ENCODE measurements around the gene SNTG2.
A peak's percentile ranks its signal among the peaks of the same experiment; 100 is the strongest.
"Not testable (repeated sequence)": the region's sequence is repeated elsewhere in the genome, so short reads cannot be mapped to it uniquely, and the experiment has no call there.

The SNTG2 gene

DNA sequence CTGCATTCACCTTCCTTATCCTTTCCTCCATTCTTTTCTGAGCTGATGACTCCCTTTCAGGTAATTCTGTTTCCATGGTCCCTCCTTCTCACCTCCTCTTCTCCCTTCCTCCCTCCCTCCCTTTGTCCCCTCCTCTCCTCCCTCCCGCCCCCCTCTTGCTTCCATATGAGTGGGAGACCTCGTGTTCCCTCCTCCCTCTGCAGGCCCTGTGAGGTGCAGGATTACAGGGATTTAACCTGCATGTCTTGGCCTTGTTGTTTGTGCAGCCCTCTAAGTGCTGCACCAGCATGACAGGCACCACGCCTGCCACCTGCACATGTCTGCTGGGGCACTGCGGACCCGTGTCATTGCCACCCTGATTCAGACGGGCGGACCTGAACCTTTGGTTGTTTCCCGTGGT is 103.1 kb downstream of the SNTG2 start:
- no peak for DNase-seq (ENCODE audit: low read depth)

DNA sequence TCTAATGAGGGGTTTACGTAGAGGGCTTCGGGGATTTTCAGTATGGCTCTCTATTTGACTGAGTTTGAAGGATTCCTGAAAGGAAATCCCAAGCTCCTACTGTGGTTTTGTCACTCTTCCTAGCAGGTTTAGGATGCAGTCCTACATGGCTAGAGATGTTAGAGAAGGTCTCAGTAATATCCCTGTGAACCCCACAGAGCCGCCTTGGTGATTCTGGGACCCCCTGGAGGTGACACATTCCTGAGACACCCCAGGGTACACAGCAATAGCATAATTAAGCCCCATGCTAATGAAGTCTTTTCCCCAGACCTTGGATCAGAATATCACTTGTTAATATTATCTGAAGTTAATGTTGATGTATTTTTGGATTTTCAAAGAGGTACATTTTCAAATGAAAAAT is 103.8 kb downstream of the SNTG2 start:
- DNase-seq (ENCODE audit: low read depth): no peak

DNA sequence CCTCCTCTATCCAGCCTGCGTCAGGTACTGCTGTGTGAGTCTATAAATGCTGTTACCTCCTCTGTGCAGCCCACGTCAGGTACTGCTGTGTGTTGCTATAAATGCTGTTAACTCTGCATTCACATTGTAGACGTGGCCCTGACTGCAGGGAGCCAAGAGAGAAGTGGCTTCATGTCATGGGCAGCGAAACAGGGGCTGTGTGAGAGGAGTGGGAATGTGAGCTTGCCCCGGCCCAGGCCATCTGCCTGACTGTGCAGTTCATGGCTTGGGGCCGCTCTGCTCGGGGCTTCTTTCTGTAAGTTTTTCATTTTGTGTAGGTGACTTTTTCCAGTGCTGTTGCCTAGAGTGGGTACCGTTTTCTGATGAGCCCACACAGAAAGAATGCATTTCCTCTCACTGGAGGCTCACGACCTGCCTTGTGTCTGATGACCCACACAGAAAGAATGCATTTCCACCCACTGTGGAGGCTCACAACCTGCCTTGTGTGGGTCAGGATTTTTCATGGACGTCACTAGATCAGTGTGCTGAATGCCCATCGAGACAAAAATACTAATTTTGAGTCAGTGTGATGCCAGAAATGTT is 104.5 kb downstream of the SNTG2 start:
- DNase-seq (ENCODE audit: low read depth): peak; percentile 70

DNA sequence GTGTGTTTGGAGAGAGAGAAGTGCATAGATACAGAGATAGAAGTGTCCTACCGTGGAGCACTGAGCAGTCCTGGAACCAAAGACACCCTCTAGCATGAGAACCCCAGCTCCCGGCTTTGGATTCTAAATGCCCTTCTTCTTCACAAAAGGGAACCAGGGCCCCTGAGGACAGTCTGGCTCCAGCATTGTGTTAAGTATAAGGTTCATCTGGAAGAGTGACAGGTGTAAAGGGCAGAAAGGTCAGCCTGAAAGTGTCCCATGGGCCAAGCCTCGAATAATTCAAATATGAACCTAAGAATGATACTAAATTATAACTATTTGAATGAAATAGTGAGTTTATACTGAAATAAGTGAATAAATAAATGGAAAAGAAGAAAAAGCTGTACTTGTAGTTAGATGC is 109.7 kb downstream of the SNTG2 start:
- no peak for DNase-seq (ENCODE audit: low read depth)

DNA sequence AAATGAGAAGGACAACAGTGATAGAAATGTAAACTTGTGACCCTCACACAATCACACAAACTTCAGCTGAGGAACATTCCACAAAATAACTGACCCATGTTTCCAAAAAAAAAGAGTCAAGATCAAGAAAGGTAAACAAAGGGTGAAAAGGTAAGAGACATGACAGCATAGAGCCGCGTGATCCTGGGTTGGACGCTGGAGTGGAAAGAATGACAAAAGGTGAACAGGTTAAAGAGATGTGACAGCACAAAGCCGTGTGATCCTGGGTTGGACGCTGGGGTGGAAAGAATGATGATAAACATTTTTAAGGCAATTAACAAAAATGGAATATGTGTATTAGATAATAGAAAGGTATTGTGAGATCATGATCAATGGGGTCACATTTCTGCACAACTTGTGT is 110.3 kb downstream of the SNTG2 start:
- no peak for DNase-seq (ENCODE audit: low read depth)

DNA sequence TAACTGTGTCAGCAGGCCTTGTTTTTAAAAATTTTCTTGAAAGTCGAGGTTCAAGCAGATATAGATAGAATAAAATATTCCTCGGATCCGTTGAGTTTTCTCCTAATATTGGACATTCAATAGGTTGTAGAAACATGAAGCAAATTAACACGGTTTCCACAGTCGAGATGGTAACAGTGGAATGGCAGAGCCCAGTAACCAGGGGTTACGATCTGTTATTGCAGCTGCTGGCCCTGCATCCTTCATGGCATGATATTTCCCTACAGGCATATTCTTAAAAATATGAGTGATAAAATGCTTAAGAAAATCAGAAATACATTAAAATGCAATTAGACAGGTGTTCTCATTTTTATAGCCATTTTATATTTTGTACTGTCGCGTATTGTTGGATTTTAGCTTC is 117.6 kb downstream of the SNTG2 start:
- DNase-seq (ENCODE audit: low read depth): no peak

DNA sequence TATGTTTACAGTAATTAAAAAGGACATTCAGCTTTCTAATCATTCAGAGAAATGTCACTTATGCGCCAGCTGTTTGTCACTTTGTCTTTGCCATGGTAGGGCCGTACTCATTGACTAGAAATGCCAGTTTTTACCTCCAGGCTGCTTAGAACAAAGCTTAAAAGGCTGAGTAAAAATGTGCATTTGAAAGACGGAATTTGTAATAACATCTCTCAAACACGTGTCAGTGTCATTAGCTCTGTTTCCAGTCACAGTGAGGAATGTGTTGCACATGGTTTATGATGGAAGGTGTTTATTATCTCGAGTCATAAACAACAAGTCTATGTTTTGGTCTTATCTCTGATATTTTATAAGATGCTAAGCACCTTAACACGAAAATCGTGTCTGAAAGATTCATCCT is 118.2 kb downstream of the SNTG2 start:
- DNase-seq (ENCODE audit: low read depth): no peak

DNA sequence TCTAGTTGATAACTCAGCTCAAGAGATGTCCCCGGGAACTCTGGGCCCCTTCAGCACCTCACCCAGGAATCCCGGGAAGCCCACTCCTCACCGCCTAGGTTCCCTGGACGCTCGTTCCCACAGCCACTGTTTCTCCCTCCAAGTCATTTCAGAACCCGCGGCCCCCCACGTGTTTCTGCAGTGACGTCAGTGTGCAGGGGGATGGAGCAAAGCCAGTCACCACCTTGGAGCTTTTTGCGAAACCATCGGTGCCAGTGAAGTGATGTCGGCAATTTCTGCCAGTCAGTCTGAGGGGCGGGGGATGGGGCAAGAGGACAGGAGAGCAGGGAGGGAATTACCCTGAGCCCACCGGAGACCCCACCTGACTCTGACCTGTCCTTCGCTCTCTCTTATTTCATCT is 119.2 kb downstream of the SNTG2 start:
- DNase-seq (ENCODE audit: low read depth): no peak

DNA sequence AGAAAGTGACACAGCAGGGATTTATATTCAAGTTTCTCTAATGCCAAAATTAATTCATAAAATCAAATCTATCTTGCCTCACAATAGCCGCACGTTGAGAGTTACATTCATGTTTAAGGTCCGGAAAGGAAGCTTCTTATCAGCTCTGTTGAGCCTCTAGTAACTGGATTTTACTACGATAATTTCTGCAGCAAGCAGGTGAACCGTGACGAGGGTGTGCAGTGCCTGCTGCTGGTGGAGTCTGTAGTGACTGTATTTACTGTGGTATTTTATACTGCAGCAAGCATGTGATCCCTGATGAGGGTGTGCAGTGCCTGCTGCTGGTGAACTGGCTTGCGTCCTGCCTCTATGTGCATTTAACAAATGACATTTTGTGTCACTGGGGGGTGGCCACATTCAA is 120.0 kb downstream of the SNTG2 start:
- no peak for DNase-seq (ENCODE audit: low read depth)

DNA sequence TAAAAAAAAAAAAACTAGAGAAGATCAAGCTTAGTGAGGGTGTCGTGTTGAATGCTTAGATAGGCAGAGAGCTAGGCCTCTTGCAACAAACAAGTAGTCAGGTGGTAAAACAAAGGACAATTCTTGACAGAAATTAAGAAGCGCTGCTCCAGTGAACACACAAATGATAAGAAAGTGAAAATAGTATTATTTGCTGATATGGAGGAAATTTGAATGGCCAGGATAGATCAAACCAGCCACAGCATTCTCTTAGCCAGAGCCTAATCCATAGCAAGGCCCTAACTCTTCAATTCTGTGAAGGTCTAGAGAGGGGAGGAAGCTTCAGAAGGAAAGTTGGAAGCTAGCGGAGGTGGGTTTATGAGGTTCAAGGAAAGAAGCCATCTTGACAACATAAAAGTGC is 121.0 kb downstream of the SNTG2 start:
- DNase-seq (ENCODE audit: low read depth): no peak

DNA sequence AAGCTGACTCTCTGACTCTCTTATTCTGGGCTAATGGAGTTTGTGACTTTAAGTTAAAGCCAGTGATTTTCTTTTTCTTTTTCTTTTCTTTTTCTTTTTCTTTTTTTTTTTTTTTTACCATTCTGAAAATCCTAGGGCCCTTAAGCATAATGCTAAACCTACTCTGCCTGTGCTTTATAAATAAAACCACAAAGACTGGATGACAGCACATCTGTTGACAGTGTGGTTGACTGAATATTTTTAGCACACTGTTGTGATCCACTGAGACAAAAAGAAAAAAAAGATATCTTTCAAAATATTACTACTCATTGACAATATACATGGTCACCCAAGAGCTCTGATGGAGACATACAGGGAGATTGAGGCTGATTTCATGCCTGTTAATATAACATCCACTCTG is 121.6 kb downstream of the SNTG2 start:
- no peak for DNase-seq (ENCODE audit: low read depth)

DNA sequence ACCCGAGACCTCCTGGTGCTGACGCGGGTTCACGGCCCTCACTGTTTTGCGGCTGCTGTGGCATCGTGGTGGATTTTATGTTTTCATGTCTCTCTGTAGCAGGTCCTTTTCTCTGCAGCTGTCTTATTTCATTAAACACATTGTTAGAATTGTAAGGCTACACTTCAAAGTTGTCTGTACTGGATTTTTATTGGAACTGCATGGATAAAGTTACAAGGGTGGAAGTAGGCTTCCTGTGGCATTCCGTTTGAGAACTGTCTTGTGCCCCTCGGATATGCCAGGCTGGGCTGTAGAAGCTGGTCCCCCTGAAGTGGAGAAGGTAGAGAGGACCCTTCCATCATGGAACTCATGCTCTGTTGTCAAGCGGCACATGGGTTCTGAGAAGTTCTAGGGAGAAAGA is 127.3 kb downstream of the SNTG2 start:
- no peak for DNase-seq (ENCODE audit: low read depth)

DNA sequence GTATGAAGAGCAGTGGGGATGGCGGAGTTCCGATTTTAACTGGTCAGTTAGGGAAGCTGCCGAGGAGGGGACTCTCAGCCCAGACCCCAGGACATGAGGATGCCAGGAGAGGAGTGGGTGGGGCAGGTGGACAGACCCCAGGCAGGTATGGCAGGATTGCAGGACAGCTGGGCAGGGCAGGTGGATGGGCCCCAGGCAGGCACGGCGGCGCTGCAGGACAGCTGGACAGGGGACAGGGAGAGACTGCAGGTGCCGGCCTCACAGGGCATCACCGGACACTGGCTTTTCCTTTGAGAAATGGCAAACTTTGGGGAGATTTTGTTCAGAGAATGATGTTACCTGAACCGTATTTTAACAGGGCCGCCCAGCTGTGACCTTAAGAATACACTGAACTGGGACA is 127.7 kb downstream of the SNTG2 start:
- no peak for DNase-seq (ENCODE audit: low read depth)

DNA sequence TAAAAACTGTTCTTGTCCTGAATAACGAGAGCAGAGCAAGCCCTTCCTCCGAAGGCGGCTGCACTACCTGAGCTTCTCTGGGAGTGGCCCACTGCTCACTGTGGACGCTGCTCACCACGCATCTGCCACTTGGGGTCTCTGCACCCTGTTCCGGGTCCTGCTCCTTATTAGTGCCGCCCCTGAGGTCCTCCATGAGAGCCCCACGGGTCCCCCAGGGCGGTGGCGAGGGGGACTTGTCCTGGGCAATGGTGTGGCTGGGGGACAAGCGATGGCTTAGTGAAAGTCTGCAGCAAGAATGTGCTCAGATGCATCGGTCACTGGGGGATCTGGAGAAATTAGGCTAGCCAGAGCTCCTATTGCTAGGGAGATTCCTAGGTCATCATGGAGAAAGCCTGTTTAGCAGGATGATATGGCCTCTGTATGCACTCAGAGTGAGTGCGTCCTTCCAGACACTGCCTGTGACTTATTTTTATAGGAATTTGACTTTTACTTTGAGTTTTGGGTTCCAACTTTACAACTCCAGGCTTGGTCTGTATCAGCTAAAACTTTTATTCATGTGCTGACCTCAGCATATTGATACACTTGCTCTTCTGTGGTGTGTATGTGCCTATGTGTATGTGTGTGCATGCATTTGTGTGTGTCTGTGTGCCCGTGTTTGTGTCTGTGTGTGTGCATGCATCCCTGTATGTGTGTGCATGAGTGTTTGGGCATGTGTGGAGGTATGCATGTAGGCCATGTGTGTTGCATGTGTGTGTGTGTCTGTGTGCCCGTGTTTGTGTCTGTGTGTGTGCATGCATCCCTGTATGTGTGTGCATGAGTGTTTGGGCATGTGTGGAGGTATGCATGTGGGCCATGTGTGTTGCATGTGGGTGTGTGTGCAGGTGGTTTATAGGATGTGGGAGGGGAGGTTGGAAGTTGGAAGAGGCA is 129.5 kb downstream of the SNTG2 start:
- no peak for DNase-seq (ENCODE audit: low read depth)

DNA sequence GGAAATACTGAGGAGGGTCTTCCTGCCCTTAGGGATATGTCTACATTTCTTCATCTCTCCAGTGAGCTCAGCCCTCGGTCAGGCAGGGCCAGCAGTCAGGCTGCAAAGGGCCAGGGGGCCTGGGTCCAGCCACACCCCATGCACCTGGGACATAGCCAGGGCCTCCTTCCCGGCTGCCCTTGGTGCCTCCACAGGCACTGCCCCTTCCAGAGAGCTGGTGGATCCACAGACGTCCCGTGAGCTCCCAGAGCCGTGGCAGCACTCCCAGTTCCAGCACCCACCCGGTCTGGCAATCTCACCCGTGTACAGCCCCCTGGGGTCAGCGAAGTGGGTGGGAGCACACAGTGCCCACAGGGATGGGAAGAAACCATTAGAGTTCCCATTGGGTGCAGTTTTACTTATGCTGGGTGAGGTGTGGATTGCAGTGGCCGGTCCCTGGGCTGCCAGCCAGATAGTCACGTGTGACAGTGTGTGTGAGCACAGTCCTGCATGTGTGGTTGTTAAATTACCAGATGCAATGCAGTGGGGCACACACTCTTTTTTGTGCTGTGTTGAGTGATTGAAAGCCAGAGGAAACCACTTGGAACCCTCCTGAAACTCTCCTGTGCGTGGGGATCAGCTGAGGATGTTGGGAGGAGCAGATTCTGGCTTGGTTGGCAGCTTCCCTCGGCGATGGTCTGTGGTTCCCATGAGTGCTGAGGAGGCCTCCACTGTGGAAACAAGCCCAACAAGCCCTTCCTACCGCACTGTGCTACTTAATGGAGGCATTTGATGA is 131.0 kb downstream of the SNTG2 start:
- no peak for DNase-seq (ENCODE audit: low read depth)

DNA sequence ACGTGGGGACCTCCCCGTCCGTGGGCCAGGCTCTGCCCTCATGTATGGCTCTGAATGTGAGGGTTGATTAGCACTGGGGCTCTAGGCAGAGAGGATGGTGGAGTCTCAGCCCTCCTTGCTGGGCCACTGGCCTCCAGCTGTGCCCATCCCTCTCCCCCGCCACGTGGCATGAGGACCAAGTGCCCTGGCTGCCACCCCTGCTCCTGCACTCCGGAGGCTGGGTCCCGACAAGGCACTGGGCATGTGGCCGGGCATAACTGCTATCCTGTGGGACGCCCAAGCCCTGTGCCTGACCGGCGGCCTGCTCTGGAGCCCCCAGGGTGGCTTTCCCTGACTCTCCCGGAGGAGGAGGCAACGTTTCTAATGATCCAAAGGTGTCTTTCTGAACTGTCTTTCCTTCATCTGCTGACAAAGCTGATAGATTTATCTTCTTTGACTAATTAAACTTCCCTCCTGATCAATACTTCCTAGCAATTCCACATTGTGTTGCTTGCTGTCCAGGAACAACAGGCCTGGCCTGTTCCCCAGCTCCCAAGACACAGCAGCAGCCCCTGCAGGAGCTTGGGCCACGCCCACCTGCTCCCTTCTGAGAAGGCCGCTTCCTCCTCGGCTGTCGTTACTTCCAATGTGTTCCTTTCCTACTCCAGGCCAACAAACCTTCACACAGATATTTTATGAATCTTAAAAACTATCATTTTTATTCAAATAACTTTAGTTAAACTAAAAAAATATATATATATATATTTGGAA is 132.0 kb downstream of the SNTG2 start:
- no peak for DNase-seq (ENCODE audit: low read depth)

DNA sequence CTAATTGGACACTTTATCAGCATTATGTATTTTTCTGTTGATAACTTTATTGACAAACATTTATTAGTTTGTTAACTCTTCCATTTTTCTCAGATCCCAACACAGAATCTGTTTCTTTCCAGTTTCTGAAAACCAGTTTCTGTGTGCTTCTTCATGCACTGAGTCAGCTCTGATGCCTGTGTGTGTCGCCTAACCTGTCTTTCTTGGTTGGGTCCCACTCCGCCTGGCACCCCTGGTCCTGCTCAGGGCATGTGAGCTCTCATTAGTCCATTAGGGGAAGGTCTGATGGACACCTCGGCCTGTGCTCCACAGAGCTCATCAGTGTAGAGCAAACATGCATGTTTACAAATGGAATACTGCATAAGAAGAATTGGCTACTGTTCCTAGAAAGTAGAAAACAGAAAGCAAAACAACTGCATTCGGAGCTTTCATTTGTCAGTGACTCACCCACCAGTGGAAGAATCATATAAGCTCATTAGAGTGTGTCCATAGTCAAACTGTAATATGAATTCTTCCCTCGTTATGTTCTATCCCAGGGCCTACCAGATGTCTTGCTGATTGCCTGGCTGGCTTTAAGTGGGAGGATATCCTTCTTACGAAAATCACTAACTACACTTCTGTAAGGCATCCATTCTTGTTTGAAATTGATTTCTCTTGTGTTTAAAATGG is 137.7 kb downstream of the SNTG2 start:
- no peak for DNase-seq (ENCODE audit: low read depth)

DNA sequence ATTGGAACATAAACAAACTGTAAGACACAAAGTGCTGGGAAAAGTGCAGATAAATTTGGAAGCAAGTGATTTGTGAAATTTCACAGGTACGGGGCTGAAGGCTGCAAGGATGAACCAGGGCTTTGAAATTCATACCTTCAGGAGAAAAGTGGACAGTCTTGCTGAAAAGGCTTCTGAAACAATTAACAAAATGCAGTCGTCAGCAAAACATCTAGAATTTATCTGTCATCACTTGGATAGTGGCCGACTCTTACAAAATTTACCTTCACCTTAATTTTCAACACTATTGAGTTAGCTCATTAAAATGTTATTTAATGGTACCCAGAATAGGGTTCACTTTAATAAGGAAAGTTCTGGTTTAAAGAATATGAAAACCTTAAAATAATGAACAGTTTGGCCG is 138.3 kb downstream of the SNTG2 start:
- no peak for DNase-seq (ENCODE audit: low read depth)

DNA sequence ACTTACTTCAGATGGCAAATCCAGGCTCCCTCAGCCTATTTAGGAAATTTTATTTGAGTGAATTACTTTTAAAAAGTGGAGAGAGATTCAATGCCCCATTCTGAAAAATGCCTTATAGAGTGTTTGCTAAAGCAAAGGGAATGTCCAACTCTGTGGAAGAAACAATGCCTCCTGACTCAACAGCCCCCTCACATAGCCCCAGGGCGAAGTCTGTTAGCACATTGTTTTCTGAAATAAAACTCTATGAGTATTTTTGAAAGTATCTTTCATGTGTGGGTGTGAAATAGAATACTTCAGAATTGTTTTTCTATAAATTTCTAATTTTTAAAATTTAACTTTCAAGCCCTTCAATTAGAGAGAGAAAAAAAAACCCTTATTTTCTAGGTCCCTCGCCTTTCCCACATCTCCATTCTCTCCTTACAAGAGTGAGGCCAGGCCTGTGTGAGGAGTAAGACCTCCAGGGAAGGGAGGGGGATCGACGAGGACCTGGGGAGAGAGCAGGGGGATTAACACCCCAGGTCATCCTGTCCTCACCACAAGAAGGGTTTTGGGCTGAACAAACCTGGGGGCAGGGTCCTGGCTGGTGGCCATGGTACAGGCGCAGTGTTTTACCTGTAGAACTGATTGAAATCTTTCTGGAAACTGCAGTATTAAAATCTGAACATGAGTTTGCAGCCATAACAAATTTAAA is 141.4 kb downstream of the SNTG2 start:
- DNase-seq (ENCODE audit: low read depth): no peak

DNA sequence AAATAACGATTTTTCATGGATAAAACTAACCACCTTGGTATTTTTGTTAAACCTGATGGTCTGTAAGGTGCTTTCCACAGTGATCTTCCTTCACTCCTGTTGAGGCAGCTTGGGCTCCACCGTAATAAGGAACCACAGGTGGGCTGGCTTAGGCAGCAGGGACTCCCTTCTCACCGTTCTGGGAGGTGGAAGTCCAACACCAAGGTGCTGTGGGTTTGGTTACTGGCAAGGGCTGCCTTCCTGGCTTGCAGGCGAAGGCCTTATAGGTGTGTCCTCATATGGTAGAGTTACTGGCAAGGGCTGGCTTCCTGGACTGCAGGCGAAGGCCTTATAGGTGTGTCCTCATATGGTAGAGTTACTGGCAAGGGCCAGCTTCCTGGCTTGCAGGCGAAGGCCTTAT is 143.0 kb downstream of the SNTG2 start:
- DNase-seq (ENCODE audit: low read depth): not testable (repeated sequence)

DNA sequence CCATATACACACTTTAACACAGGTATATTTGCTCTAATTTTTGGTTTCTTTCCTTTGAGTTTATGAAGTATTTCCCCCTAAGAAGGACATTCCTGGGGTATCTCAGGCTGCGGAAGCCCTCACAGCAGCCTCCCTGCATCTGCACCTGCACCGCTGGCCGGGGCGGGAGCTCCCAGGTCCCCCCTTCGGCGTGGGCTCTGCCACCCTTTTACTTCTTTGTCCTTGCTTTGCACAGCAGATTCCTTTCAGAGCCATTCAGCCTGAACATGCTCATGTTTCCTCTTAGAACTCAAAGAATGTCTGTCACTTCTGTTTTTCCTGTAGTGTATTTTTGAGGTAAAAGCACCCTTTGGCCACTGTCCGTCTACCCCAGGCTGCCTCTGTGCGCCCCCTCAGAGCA is 146.5 kb downstream of the SNTG2 start:
- DNase-seq (ENCODE audit: low read depth): no peak

Data from iris pigment epithelial cell (primary cell).